TTC549 (cell line): ENCODE data around the gene ANKRD24.
"Not testable (repeated sequence)": the region's sequence is repeated elsewhere in the genome, so short reads cannot be mapped to it uniquely, and the experiment has no call there.

Source experiments
- FAIRE-seq: peaks from 2 replicates; lab custom pipeline; 2012; peaks lifted over from hg19 to GRCh38; lab: Jason Lieb, UNC

ANKRD24 gene

GRCh38 chr19:4268816-4269430, 86.4 kb downstream of the ANKRD24 start:
- FAIRE-seq: no peak

- FAIRE-seq: no peak
Measured at GRCh38 chr19:4272894-4273293, 90.4 kb downstream of the ANKRD24 start.

GRCh38 chr19:4274321-4274686, 91.8 kb downstream of the ANKRD24 start:
- FAIRE-seq: not testable (repeated sequence)
